ENCODE data around the gene IFT74.
A peak's percentile ranks its signal among the peaks of the same experiment; 100 is the strongest.
"Not testable (repeated sequence)": the region's sequence is repeated elsewhere in the genome, so short reads cannot be mapped to it uniquely, and the experiment has no call there.

IFT74 gene

DNA sequence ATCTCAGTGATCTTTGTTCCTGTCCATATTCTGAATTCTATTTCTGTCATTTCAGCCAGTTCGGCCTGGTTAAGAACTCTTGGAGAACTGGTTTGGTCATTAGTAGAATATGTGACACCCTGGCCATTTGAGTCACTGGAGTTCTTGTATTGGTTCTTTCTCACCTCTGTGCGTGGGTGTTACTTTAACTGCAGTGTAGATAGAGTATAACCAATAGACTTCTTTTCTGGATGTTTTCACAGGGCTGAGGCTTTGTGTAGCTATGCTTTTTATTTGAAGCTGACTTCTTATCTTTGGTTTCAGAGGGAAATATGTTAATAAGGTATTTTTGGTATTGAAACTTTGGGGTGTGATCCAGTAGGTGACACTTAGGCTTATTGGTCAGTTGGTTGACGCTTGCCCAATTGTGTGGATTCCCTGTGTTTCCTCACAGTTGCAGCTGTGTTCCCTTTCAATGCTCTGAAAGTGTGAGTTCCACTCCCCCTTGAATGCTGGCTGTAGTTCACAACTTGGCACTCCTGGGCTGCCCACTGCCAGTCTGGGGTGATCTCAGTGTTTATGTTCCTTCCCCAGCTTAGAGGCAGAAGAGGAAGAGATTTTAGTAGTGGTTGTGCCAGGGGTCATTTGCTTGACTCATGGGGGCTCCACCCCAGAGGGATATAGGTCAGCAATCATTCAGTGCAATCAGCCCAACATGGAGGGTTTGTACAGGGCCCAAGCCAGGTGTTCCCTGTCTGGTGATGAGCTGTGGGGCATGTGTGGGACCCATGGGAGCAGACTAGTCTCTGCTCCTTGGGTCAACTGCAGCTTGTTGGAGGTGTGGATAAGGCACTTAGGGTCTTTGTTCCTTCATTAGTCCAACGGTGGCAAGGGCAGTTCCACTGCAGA lies 117.9 kb downstream of the IFT74 start:
- DNase-seq (ENCODE audit: low spot score), result no peak

DNA sequence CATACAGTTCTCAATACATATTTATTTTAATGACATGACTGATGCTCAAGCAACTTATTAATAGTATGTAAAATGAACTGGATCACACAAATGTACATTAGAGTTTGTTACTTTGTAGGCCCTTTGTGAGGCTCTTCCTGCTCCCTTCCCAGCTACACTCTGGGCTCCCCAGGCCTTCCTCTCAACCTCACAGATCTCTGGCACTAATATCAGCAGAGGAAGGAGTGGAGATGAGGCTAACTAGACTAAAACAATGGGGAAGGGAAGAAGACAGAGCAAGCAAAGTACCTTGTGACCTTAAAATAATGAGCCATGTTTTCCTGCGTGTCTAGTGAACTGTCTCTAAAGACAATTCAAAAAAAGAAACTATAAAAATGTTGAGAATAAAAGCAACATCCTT lies 122.5 kb downstream of the IFT74 start:
- no peak for DNase-seq (ENCODE audit: low spot score)

DNA sequence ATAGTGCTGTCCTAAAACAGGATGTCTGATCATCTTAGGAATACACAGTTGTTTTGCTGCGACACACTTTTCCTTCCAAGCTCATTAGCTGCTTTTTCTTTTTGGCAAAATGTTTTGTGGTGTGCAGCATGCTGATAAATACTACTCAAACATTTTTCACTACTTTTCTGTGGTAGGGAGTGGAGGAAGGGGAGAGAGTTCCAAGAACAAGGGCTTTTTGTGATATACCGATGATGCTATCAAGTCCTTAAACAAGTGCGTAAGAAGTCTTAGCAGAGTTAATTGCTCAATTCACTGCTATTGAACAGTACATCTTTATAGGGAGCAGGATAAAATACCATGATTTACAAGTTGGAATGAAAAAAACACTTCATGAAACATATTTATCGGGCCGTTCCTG lies 129.2 kb downstream of the IFT74 start:
- DNase-seq (ENCODE audit: low spot score), result no peak

DNA sequence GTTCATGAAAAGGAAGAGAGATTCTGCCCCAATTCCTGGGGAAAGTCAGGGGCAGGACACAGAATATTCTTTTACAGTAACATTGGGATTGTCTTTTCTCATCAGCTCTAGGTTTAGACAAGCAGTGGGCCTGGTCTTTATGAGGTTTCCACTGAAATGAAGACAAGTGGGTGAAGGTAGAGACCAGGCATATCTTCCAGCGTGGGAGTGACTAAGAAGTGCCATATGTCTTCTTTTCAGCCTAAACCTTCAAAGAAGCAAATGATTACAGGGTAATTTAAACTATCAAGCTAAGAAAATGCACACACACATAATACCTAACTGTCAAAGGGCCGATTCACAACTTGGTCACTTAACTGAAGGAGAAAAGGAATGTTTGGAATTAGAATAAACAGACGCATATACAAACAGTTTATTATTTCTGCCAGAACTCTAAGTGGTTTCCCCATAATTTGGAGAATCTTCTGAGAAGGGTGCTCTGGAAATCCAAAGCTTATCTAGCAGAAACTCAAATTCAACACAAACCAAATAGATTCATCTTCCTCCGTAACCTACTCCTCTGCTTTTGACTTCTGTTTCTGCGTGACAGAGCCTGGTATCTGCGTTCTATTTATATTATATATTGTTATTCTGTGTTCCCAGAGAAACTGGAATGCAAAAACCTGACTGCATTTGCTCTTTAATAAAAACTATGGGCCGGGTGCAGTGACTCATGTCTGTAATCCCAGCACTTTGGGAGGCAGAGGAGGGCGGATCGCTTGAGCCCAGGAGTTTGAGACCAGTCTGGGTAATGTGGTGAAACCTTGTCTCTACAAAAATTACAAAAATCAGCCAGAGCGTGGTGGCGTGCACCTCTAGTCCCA lies 130.8 kb downstream of the IFT74 start:
- no peak for DNase-seq (ENCODE audit: low spot score)

DNA sequence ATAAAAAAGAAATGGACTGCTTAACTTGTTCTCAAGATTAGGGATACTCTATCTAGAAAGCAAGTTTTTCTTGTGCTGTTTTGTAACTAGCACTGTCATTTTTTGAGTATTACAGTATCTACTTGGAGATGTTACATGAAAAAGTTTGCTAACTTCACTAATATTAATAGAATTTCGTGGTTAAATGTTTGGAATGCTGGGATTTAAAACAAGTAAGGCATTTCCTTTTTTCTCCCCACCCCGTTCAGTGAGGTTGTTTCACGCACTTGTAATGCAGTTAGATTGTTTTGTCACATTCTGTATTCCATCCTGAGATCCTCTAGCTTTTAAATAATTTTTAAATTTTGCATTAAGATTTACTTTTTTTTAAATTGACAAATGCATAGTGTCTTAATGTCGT lies 132.8 kb downstream of the IFT74 start:
- no peak for DNase-seq (ENCODE audit: low spot score)

DNA sequence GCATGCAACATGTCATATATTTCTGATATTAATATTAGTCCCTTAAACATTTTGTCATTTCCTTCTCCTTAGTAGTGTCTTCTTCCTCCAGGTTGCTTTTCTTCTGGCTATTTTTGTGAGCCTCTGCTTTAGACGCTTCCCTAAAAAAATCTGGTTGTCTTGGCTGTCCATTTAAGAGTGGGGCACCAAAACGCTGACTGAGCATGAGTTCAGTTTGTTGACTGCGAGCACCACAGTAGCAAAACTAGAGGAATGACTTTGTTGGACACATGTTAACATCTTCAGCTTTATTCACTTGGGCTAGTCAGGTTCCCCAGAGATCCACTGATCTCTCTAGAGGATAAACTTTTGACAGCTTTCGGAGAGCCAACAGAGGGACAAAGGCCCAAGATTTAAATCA lies 133.5 kb downstream of the IFT74 start:
- DNase-seq (ENCODE audit: low spot score), result no peak

DNA sequence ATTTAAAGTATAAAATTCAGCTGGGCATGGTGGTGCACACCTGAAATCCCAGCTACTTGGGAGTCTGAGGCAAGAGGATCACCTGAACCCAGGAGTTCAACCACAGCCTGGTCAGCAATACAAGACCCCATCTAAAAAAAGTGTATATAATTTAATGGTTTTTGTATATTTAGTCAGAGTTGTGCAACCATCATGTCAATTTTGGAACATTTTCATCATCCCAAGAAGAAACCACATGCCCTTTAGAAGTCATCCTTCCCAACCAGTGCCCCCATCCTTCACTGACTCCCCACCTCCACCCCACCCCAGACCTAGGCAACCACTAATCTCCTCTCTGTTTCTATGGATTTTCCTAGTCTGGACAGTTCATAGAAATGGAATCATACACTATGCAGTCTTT lies 134.0 kb downstream of the IFT74 start:
- DNase-seq (ENCODE audit: low spot score), result no peak

DNA sequence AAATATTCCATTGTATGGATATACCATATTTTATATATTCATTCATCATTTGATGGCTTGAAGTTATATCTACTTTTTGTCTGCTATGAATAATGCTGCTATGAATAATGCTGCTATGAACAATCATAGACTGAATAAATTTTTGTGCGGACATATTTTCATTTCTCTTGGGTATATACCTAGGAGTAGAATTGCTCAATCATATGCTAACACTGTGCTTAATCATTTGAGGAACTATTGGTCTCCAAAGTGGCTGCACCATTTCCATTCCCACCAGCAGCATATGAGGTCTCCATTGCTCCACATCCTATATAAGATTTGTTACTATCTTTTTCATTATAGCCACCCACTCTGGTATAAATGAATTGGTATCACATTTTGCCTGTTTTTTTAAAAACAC lies 134.5 kb downstream of the IFT74 start:
- DNase-seq (ENCODE audit: low spot score), result no peak

DNA sequence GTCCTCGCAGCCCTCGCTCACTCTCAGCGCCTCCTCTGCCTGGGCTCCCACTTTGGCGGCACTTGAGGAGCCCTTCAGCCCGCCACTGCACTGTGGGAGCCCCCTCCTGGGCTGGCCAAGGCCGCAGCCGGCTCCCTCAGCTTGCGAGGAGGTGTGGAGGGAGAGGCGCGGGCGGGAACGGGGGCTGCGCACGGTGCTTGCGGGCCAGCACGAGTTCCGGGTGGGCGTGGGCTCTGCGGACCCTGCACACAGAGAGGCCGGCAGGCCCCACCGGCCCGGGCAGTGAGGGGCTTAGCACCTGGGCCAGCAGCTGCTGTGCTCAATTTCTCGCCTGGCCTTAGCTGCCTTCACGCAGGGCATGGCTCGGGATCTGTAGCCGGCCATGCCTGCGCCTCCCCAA lies 136.3 kb downstream of the IFT74 start:
- DNase-seq (ENCODE audit: low spot score), result not testable (repeated sequence)

DNA sequence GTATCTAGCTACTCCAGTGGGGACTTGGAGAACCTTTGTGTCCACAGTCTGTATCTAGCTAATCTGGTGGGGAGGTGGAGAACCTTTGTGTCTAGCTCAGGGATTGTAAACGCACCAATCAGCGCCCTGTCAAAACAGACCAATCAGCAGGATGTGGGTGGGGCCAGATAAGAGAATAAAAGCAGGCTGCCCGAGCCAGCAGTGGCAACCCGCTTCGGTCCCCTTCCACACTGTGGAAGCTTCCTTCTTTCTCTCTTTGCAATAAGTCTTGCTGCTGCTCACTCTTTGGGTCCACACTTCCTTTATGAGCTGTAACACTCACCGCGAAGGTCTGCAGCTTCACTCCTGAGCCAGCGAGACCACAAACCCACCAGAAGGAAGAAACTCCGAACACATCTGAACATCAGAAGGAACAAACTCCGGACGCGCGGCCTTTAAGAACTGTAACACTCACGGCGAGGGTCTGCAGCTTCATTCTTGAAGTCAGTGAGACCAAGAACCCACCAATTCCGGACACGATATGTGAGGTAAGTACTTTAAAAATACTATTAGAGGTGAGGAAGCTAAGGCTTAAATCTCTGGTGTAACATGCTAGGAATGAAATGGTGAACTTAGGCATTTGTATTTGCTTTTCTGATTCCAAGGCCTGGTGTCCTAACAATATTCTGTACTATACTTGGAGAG lies 137.3 kb downstream of the IFT74 start:
- DNase-seq (ENCODE audit: low spot score), result not testable (repeated sequence)

DNA sequence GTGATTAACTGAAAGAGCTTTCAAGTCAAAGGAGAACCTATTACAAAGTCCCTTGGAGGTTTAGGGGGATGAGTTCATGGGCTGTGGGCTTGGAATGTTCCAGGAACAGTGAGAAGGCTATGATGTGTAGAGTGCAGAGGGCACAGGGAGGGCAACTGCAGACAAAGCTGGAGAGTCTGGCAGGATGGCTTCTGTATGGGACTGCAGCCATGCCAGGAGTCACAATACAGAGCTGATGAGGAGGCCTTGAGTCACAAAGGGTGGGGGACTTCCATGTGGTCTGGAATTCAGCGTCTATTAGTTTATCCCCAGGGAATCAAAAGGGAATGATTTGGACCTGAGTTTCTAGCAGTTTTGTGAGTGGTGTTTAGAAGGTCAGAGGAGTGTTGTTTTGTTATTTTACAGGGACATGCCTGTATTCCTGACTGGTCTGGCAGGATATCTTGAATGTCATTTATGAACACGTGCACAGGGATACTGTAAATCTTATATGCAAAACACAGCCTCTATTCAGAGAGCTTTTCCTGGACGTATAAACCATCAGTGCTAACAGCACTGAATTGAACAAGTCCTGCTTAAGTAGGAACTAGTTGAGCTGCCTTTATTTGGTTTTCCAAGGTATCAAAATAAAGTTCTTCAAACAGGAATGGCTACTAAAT lies 138.6 kb downstream of the IFT74 start:
- peak; percentile 97 for DNase-seq (ENCODE audit: low spot score)

DNA sequence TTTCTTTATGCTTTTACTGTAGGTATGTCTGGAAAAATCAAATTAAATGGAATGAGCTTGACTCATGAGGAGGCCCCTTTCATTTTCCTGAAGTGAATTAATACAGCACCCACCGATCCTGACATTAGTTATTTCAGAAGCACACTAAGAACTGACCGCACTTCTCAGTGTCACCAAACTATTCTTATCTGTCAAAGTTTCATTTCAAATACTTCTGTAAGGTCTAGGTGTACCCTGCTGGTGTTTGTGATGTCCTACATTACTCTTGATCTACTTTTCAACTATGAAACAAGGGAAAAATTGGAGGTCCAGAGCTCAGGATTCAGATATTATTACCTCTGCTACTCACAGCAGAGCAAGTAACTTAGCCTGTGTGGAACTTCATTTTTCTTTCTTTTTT lies 151.0 kb downstream of the IFT74 start:
- no peak for DNase-seq (ENCODE audit: low spot score)

DNA sequence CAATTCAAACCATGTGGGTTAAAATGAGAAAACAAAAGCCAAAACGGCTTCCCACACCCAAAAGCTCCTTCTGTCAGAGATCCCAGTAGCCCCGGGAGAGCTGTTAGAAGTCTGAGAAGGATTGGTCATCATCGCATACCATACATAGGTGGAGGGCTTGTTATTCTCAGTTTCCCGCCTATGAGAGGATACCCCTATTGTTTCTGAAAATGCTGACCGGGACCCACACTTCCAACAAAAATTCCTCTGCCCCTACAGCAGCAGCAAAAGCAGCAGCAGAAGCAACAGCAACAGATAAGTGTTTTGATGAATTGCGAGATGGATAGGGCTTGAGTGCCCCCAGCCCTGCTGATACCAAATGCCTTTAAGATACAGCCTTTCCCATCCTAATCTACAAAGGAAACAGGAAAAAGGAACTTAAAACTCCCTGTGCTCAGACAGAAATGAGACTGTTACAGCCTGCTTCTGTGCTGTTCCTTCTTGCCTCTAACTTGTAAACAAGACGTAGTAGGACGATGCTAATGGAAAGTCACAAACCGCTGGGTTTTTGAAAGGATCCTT lies 152.8 kb downstream of the IFT74 start, which contains the start of gene TEK:
TEK (plus strand) TSS at position 245 of the 561 bp plus-strand sequence. CDS start 366 bp downstream, outside the sequence.
- DNase-seq (ENCODE audit: low spot score), result peak; percentile 51

DNA sequence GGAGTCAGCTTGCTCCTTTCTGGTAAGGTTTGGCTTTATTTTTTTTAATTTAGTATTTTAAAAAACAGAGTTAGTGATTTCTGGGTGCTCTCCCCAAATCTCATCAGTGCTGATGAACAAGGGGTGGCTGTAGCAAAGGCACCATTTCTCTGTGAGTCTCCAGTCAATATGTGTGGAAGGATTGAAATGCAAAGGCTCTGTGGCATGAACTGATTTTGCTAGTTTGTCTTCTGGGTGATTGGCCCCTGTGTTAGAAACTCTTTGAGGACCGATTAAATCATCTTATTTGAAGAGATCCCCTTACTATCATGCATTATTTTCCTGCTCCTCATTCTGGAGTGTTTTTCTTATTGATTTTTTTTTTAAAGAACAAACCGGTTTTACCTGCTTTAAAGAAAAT lies 153.4 kb downstream of the IFT74 start:
- DNase-seq (ENCODE audit: low spot score), result peak; percentile 26

DNA sequence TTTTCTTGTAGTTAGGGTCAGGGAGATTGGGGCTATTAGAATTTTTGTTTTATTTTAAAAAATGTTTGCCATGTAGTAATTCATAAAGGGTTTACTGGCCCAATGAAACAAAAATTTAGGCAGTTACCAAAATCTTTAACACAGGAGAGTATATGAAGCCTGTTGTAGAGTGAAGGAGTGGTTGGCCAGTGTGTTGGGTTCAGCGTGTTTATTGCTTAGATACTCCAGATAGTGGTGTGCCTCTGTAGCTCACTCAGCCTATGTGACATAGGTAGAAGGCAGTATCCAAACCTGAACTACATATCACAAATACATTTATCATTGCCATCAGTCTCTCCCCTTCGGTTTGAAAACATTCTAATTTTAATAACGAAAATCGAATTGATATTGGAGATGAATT lies 154.0 kb downstream of the IFT74 start:
- peak; percentile 29 for DNase-seq (ENCODE audit: low spot score)

DNA sequence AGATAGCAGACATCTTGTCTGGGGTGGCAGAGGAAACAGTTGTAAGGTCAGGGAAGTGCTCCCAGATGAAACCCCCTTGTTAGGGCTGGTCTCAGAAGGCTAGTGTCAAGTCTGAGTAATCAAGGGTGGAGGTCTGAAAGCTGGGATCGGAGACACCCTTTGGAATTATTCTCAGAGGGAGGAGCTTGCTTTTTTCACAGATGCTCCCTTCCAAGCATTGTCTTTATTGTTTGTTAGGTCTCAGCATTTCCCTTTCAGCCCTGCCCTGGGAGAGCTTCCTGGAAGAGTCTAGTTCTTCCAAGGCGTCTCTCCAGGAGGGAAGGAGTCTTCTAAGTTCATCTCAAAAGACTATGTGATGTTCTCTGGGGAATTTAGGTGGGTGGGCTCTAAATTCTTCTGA lies 156.0 kb downstream of the IFT74 start:
- DNase-seq (ENCODE audit: low spot score), result no peak
